HG03159 (cell line): ENCODE measurements around the gene IGSF9.

Source experiments
- ATAC-seq: cut with Tn5 transposase; IDR thresholded peaks from one replicate; pipeline ENCODE4 v1.9.1; 2021; ENCODE audit warnings: mild to moderate bottlenecking, moderate library complexity; ENCODE audit not compliant: unreplicated experiment

Gene IGSF9

GRCh38 chr1:159934136-159935039 is 11.0 kb downstream of the IGSF9 start:
- no peak for ATAC-seq

GRCh38 chr1:159933347-159933746 is 12.1 kb downstream of the IGSF9 start:
- ATAC-seq, result no peak

GRCh38 chr1:159932296-159933285 is 12.8 kb downstream of the IGSF9 start:
- ATAC-seq, result no peak

- ATAC-seq, result no peak
Observed at GRCh38 chr1:159931795-159932173, 13.6 kb downstream of the IGSF9 start.

GRCh38 chr1:159931101-159931794 is 14.2 kb downstream of the IGSF9 start:
- no peak for ATAC-seq

- no peak for ATAC-seq
Observed at GRCh38 chr1:159930634-159931033, 14.8 kb downstream of the IGSF9 start.

- no peak for ATAC-seq
Observed at GRCh38 chr1:159930216-159930615, 15.2 kb downstream of the IGSF9 start.

- ATAC-seq, result no peak
Observed at GRCh38 chr1:159929155-159930051, 16.0 kb downstream of the IGSF9 start.

- no peak for ATAC-seq
Observed at GRCh38 chr1:159928491-159929050, 16.8 kb downstream of the IGSF9 start.

- ATAC-seq, result no peak
Observed at GRCh38 chr1:159927849-159928431, 17.5 kb downstream of the IGSF9 start.

- no peak for ATAC-seq
Observed at GRCh38 chr1:159927211-159927848, 18.1 kb downstream of the IGSF9 start.

- ATAC-seq, result peak; percentile 0
Observed at GRCh38 chr1:159925719-159926078, 19.7 kb downstream of the IGSF9 start.

- ATAC-seq, result peak; percentile 50
Observed at GRCh38 chr1:159924791-159925718, 20.4 kb downstream of the IGSF9 start, which contains the start of gene TAGLN2. Gene TAGLN2 (minus strand): TSS chr1:159925507. CDS start chr1:159920509, 4,998 bp downstream.

- peak; percentile 10 for ATAC-seq
Observed at GRCh38 chr1:159924025-159924790, 21.2 kb downstream of the IGSF9 start.

GRCh38 chr1:159923203-159924024 is 22.0 kb downstream of the IGSF9 start:
- ATAC-seq, result peak; percentile 40
